Loucy (cell line): ENCODE measurements around the gene ANGPTL8.

Source experiments
- H2AFZ ChIP-seq: fragments of 200-600 bp; sonication (generic); 2 replicates; pipeline ENCODE4 v1.6.0; 2016; ENCODE audit warnings: antibody characterized with exemption, mild to moderate bottlenecking, low read length, moderate library complexity
- H3F3A ChIP-seq: fragments of 200-600 bp; 2 replicates; pipeline ENCODE4 v1.6.0; 2016; ENCODE audit warnings: antibody characterized with exemption, low read depth, mild to moderate bottlenecking
- H3K27me3 ChIP-seq: fragments of 200-600 bp; sonication (generic); 2 replicates; pipeline ENCODE4 v1.6.1; 2014; ENCODE audit warnings: low read length, mild to moderate bottlenecking; ENCODE audit not compliant: insufficient read depth, poor library complexity, severe bottlenecking
- H3K36me3 ChIP-seq: fragments of 200-600 bp; sonication (generic); 2 replicates; pipeline ENCODE4 v1.6.1; 2016; ENCODE audit warnings: low read length; ENCODE audit not compliant: insufficient read depth
- H3K4me1 ChIP-seq: fragments of 200-600 bp; sonication (generic); 2 replicates; pipeline ENCODE4 v1.5.1; 2014; ENCODE audit warnings: low read length, mild to moderate bottlenecking; ENCODE audit not compliant: insufficient read depth, poor library complexity, severe bottlenecking
- H3K4me2 ChIP-seq: fragments of 200-600 bp; sonication (generic); 2 replicates; pipeline ENCODE4 v1.6.0; 2014; ENCODE audit warnings: antibody characterized with exemption, low read length, low read depth, mild to moderate bottlenecking; ENCODE audit not compliant: poor library complexity, severe bottlenecking
- H3K4me3 ChIP-seq: fragments of 200-600 bp; sonication (generic); 2 replicates; pipeline ENCODE4 v1.5.1; 2014; ENCODE audit warnings: low read length, mild to moderate bottlenecking, mixed read lengths; ENCODE audit not compliant: poor library complexity, severe bottlenecking
- H3K79me2 ChIP-seq: fragments of 200-600 bp; sonication (generic); 2 replicates; pipeline ENCODE4 v1.6.1; 2014; ENCODE audit warnings: low read length; ENCODE audit not compliant: insufficient read depth
- H3K9ac ChIP-seq: fragments of 200-600 bp; sonication (generic); 2 replicates; pipeline ENCODE4 v1.6.0; 2014; ENCODE audit warnings: mild to moderate bottlenecking, low read depth, low read length, moderate library complexity; ENCODE audit not compliant: poor library complexity, severe bottlenecking
- H3K9me2 ChIP-seq: fragments of 200-600 bp; sonication (generic); replicated peaks from 2 replicates; pipeline ENCODE4 v1.6.1; 2016; ENCODE audit warnings: low read depth, low read length, mixed read lengths
- H3K9me3 ChIP-seq: fragments of 200-600 bp; sonication (generic); 2 replicates; pipeline ENCODE4 v1.6.1; 2014; ENCODE audit warnings: mild to moderate bottlenecking, antibody characterized with exemption, low read length, low read depth; ENCODE audit not compliant: insufficient read depth
- H4K20me1 ChIP-seq: fragments of 200-600 bp; sonication (generic); 2 replicates; pipeline ENCODE4 v1.6.0; 2014; ENCODE audit warnings: antibody characterized with exemption, low read length, mild to moderate bottlenecking; ENCODE audit not compliant: insufficient read depth, poor library complexity, severe bottlenecking
- CTCF ChIP-seq: fragments of 200-600 bp; sonication (generic); conservative IDR thresholded peaks from 2 replicates; pipeline ENCODE4 v1.5.1; 2014; ENCODE audit warnings: mild to moderate bottlenecking, antibody characterized with exemption, low read length
- EZH2phosphoT487 ChIP-seq: fragments of 200-600 bp; IDR thresholded peaks from 2 replicates; pipeline ENCODE4 v1.6.1; 2018; ENCODE audit warnings: antibody characterized with exemption, mild to moderate bottlenecking, moderate library complexity, borderline replicate concordance

The ANGPTL8 gene

GRCh38 chr19:11214387-11214786 lies 25.0 kb upstream of the ANGPTL8 start:
- Histone ChIP-seq H2AFZ (no peak overlapping the region), H3K9me3 (no peaks in the 10 kb centered on the region), H3K4me2 (no peak overlapping the region), H4K20me1 (no peaks in the 10 kb centered on the region), H3K9ac (no peak overlapping the region), H3K4me1 (no peaks in the 10 kb centered on the region), H3K36me3 (no peaks in the 10 kb centered on the region), H3K79me2 (no peaks in the 10 kb centered on the region), H3K9me2 (no peaks in the 10 kb centered on the region), H3K27me3 (no peaks in the 10 kb centered on the region), H3F3A (no peaks in the 10 kb centered on the region), H3K4me3 (no peak overlapping the region)
- TF ChIP-seq EZH2phosphoT487 (no peak), CTCF (no peak)

- no peaks in the 10 kb centered on the region for H3F3A ChIP-seq
- no peak for TF ChIP-seq EZH2phosphoT487
- TF ChIP-seq CTCF: no peak
- H3K36me3 ChIP-seq: no peaks in the 10 kb centered on the region
- H3K4me2 ChIP-seq: no peak overlapping the region
- no peak overlapping the region for H2AFZ ChIP-seq
- no peaks in the 10 kb centered on the region for H3K9me3 ChIP-seq
- no peaks in the 10 kb centered on the region for H3K4me1 ChIP-seq
- H3K27me3 ChIP-seq: no peaks in the 10 kb centered on the region
- H3K9me2 ChIP-seq: no peaks in the 10 kb centered on the region
- H3K4me3 ChIP-seq: no peak overlapping the region
- H4K20me1 ChIP-seq: no peaks in the 10 kb centered on the region
- no peaks in the 10 kb centered on the region for H3K79me2 ChIP-seq
- H3K9ac ChIP-seq: no peak overlapping the region
Measured at GRCh38 chr19:11221082-11221598, 18.3 kb upstream of the ANGPTL8 start.

- Histone ChIP-seq H3K9me3 (no peaks in the 10 kb centered on the region), H3K4me1 (no peaks in the 10 kb centered on the region), H4K20me1 (no peaks in the 10 kb centered on the region), H3K9me2 (no peaks in the 10 kb centered on the region), H3K4me3 (no peak overlapping the region), H3K36me3 (no peaks in the 10 kb centered on the region), H3F3A (no peaks in the 10 kb centered on the region), H3K79me2 (no peaks in the 10 kb centered on the region), H2AFZ (peak overlapping the region; percentile 60; the same call in 1 of the 2 replicates), H3K4me2 (no peak overlapping the region), H3K27me3 (no peaks in the 10 kb centered on the region), H3K9ac (no peak overlapping the region)
- TF ChIP-seq EZH2phosphoT487: no peak
- TF ChIP-seq CTCF: no peak
Measured at GRCh38 chr19:11223200-11223599, 16.2 kb upstream of the ANGPTL8 start.
